GM18861 (cell line): Measurements from ENCODE around the gene DMRT1.

Experiments used
- ATAC-seq: cut with Tn5 transposase; IDR thresholded peaks from one replicate; pipeline ENCODE4 v1.9.1; 2021; ENCODE audit not compliant: unreplicated experiment

Gene DMRT1

GRCh38 chr9:970151-970996 is 128.9 kb downstream of the DMRT1 start:
- no peak for ATAC-seq

- ATAC-seq, result no peak
These were observed 130.5 kb downstream of the DMRT1 start for GRCh38 chr9:971901-972500.

GRCh38 chr9:972501-973294 is 131.2 kb downstream of the DMRT1 start:
- no peak for ATAC-seq

- ATAC-seq, result no peak
These were observed 131.9 kb downstream of the DMRT1 start for GRCh38 chr9:973295-973834.

DNA sequence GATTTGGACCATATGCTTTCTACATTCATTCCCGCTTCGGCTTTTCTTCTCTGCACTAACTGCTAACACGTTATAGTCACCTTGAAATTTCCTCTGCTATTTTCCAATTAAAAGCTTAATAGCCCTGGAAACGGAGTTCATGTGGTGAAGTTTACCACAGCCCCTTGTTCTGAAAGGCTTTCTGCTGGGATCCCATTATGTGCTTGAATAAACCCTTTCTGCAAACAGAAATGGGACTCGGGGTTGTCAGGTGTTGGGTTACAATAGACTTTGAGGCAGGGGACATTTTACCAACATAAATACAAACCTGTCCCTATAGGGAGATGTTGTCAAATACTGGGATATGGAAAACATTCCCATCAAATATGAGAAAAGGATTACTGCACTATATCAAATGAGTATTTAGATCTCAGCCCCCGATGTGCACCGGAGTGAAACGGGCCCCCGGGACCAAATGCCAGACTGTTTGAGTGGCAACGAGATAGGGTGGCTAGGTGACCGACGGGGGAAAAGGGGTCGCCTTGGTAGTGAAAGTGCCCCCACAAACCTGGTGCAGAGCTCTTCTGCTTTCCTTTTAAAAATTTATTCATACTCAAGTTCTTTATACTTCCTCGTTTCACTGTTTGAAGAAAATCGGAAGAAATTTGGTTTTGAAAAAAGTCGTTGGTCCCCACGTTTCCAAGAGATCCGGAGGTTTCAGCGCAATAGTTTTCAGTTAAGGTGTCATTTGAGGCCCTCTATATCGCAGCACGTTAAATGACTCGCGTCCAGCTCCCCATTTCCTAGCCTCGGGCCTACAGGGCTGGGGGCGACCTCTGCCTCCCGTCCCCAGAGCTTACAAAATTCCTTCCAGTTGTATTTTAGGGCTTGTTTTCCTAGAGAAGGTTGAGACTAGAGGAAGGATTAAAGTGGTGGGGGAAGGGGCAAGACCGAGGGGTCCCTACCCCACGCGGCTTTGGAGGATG is 132.8 kb downstream of the DMRT1 start:
- no peak for ATAC-seq

- ATAC-seq, result no peak
These were observed 133.7 kb downstream of the DMRT1 start for GRCh38 chr9:974996-975739.

DNA sequence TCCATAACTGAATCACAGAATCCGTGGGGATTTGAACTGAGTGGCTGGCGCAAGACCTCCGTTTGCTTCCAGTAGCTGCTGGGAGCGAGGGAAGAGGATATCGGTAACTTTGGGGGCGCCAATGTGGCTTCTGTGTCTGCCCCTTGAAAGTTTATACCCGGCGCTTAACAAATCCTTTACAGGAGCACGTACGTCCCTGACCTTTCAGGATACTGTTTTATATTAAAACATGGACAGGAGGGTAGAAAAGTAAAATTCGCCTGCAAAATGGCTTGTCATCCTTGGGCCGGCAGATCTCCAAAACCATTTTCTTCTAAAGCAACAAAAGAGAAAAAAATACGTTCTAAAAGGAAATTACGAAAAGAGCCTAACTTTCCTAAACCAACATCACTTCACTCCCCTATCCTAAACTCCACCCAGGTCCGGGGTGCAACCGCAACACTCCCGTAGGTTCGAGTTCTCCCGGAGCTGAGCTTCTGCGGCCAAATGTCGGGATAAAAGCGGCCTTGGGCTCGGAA is 134.3 kb downstream of the DMRT1 start:
- ATAC-seq, result no peak

GRCh38 chr9:976258-976942 is 134.9 kb downstream of the DMRT1 start, which contains the start of gene DMRT3:
Gene DMRT3 (plus strand): TSS chr9:976655. CDS start chr9:977002, 347 bp downstream.
- ATAC-seq, result no peak

GRCh38 chr9:976943-977837 is 135.7 kb downstream of the DMRT1 start:
- ATAC-seq, result no peak

- no peak for ATAC-seq
These were observed 136.6 kb downstream of the DMRT1 start for GRCh38 chr9:977838-978830.

DNA sequence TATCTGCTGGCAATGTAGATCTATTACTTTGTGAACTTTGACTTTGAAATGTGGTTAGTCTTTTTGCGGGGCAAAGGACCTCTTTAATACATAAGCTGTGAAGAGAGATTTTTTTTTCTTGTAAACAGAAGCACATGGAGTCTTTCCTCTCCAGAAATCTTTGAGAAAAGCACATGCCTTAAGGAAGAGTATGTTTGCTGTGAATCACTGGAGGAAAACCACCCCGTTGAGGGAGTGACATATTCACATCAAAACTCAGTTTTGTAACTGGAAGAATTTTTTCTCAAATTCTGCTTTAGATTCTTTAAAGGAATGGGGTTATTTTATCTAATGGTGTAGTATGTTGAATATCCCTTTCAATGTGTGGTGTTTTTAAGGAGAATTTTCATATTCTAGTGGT is 138.5 kb downstream of the DMRT1 start:
- ATAC-seq, result no peak

- no peak for ATAC-seq
These were observed 139.1 kb downstream of the DMRT1 start for GRCh38 chr9:980640-981039.

DNA sequence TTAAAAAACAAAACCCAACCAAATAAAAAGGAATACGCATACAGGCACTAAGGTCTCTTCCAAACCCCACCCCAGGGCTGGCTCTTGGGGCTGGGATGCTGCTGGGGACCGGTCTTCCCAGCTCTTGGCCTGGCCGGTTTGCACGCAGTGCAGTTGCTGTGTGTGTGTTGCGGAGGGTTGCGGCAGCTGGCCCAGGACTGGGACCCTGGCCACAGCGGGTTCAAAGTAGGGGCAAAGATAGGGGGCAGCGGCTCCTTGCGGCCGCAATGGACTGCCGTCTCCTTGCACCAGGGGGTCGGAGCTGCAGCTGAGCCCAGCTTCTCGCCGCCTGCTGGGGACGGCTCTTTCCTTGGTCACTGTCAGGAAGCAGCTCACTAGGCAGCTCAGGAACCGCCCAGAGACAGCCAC is 140.0 kb downstream of the DMRT1 start:
- no peak for ATAC-seq

- no peak for ATAC-seq
These were observed 141.1 kb downstream of the DMRT1 start for GRCh38 chr9:982394-983230.

GRCh38 chr9:994005-994404 is 152.5 kb downstream of the DMRT1 start:
- ATAC-seq, result peak; percentile 57

DNA sequence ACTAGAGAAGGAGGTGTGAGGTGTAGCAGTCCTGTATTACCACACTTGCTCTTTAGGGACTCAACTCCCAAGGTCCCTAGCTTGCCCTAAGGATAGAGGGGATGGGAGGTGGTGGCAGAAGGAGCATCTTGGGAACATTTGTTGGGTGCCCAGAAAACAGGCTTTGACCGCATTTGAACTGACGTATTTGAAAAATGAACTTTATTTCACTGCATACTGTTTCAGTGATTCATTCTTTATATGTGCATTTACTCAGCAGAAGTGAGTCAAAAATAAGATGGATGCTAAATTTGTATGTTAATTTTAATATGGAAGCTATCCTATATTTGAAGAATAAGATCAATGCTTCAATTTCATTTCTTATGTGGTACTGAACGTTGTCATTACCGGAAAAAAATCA is 153.7 kb downstream of the DMRT1 start:
- no peak for ATAC-seq
